ENCODE data around the gene PFKP.

DNA sequence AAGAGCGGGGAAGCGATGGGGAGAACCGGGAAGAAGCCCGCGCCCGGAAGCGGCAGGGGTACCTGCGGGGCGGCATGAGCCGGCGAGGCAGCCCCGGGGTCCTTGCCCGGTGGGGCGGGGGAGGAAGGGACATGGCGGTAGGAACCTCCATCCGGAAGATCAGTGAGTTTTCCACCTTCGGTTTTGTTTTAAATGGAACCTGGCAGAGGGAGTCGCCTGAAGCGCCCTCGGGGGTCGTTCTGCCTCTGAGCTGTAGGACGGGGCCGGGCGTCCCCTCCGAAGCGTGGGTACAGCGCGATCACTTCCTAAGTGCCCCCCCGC is 471 bp downstream of the PFKP start:
- TF ChIP-seq, protein P1, sequence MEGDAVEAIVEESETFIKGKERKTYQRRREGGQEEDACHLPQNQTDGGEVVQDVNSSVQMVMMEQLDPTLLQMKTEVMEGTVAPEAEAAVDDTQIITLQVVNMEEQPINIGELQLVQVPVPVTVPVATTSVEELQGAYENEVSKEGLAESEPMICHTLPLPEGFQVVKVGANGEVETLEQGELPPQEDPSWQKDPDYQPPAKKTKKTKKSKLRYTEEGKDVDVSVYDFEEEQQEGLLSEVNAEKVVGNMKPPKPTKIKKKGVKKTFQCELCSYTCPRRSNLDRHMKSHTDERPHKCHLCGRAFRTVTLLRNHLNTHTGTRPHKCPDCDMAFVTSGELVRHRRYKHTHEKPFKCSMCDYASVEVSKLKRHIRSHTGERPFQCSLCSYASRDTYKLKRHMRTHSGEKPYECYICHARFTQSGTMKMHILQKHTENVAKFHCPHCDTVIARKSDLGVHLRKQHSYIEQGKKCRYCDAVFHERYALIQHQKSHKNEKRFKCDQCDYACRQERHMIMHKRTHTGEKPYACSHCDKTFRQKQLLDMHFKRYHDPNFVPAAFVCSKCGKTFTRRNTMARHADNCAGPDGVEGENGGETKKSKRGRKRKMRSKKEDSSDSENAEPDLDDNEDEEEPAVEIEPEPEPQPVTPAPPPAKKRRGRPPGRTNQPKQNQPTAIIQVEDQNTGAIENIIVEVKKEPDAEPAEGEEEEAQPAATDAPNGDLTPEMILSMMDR (conservative IDR thresholded peaks at IDR 0.05; ENCODE audit: low read length): no peak
- TF ChIP-seq EZH2phosphoT487 (IDR thresholded peaks at IDR 0.05; ENCODE audit: borderline replicate concordance): no peak
